ENCODE results near the gene GNAT3.

DNA sequence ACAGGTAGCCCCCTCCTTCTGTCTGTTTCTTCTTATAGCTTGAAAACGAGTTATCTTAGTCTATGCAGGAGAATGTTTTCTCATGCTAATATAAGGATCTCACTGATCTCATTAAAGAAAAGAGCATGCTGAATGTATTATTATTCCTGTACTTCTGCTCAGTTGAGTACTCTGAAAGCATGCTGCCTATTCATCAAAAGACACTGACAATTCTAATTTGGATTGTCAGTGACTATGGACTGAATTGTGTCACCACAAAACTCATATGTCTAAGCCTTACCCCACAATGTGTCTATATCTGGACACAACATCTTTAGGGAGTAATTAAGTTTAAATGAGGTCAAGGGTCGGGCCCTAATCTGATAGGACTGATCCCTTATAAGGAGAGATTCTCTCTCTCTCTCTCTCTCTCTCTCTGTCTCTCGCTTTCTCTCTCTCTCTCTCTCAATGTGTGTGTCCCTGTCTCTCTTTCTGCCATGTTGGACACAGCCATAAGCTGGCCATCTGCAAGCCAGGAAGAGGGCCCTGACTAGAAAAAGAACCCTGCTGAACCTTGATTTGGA, 98.4 kb downstream of the GNAT3 start:
- TF ChIP-seq, protein P1, sequence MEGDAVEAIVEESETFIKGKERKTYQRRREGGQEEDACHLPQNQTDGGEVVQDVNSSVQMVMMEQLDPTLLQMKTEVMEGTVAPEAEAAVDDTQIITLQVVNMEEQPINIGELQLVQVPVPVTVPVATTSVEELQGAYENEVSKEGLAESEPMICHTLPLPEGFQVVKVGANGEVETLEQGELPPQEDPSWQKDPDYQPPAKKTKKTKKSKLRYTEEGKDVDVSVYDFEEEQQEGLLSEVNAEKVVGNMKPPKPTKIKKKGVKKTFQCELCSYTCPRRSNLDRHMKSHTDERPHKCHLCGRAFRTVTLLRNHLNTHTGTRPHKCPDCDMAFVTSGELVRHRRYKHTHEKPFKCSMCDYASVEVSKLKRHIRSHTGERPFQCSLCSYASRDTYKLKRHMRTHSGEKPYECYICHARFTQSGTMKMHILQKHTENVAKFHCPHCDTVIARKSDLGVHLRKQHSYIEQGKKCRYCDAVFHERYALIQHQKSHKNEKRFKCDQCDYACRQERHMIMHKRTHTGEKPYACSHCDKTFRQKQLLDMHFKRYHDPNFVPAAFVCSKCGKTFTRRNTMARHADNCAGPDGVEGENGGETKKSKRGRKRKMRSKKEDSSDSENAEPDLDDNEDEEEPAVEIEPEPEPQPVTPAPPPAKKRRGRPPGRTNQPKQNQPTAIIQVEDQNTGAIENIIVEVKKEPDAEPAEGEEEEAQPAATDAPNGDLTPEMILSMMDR (IDR thresholded peaks at IDR 0.05), result no peak
- TF ChIP-seq POLR2A (IDR thresholded peaks at IDR 0.05), result no peak
